ENCODE measurements around the gene CLEC9A.
"Not testable (repeated sequence)": the region's sequence is repeated elsewhere in the genome, so short reads cannot be mapped to it uniquely, and the experiment has no call there.

CLEC9A gene

GRCh38 chr12:10030446-10030845 is at the start of gene CLEC9A:
TSS of gene CLEC9A (plus strand) at chr12:10030682. CDS start at chr12:10052688, 22,006 bp downstream.
- Histone ChIP-seq H3K4me1 (ENCODE audit: control insufficient read depth, low read depth, low read length) (no peaks in the 10 kb centered on the region), H3K36me3 (ENCODE audit: control insufficient read depth, low read depth, low read length) (no peaks in the 10 kb centered on the region), H3K4me3 (ENCODE audit: low read length) (no peak within 1 kb of the TSS), H3K27me3 (ENCODE audit: control insufficient read depth, insufficient read depth, low read length) (no peaks in the 10 kb centered on the region), H3K27ac (ENCODE audit: low read length) (no peak within 1 kb of the TSS), H3K9me3 (ENCODE audit: control insufficient read depth, low read depth, low read length) (no peaks in the 10 kb centered on the region), H3K9ac (ENCODE audit: low read length) (no peak within 1 kb of the TSS)

- Histone ChIP-seq H3K4me1 (ENCODE audit: control insufficient read depth, low read depth, low read length) (no peaks in the 10 kb centered on the region), H3K36me3 (ENCODE audit: control insufficient read depth, low read depth, low read length) (no peaks in the 10 kb centered on the region), H3K4me3 (ENCODE audit: low read length) (no peak overlapping the region), H3K27ac (ENCODE audit: low read length) (no peak overlapping the region), H3K27me3 (ENCODE audit: control insufficient read depth, insufficient read depth, low read length) (no peaks in the 10 kb centered on the region), H3K9me3 (ENCODE audit: control insufficient read depth, low read depth, low read length) (no peaks in the 10 kb centered on the region), H3K9ac (ENCODE audit: low read length) (no peak overlapping the region)
Measured at GRCh38 chr12:9991876-9992275, 38.6 kb upstream of the CLEC9A start.

GRCh38 chr12:9992296-9992695 is 38.2 kb upstream of the CLEC9A start:
- no peak overlapping the region for H3K4me3 ChIP-seq (ENCODE audit: low read length)
- H3K9ac ChIP-seq (ENCODE audit: low read length) = no peak overlapping the region
- H3K27ac ChIP-seq (ENCODE audit: low read length) = no peak overlapping the region
- H3K9me3 ChIP-seq (ENCODE audit: control insufficient read depth, low read depth, low read length) = no peaks in the 10 kb centered on the region
- H3K4me1 ChIP-seq (ENCODE audit: control insufficient read depth, low read depth, low read length) = no peaks in the 10 kb centered on the region
- H3K36me3 ChIP-seq (ENCODE audit: control insufficient read depth, low read depth, low read length) = no peaks in the 10 kb centered on the region
- H3K27me3 ChIP-seq (ENCODE audit: control insufficient read depth, insufficient read depth, low read length) = no peaks in the 10 kb centered on the region

- H3K9ac ChIP-seq (ENCODE audit: low read length) = no peak within 1 kb of the TSS
- no peaks in the 10 kb centered on the region for H3K9me3 ChIP-seq (ENCODE audit: control insufficient read depth, low read depth, low read length)
- no peaks in the 10 kb centered on the region for H3K27me3 ChIP-seq (ENCODE audit: control insufficient read depth, insufficient read depth, low read length)
- no peak within 1 kb of the TSS for H3K27ac ChIP-seq (ENCODE audit: low read length)
- H3K36me3 ChIP-seq (ENCODE audit: control insufficient read depth, low read depth, low read length) = no peaks in the 10 kb centered on the region
- H3K4me1 ChIP-seq (ENCODE audit: control insufficient read depth, low read depth, low read length) = no peaks in the 10 kb centered on the region
- no peak within 1 kb of the TSS for H3K4me3 ChIP-seq (ENCODE audit: low read length)
Measured at GRCh38 chr12:9999016-9999415, 31.5 kb upstream of the CLEC9A start, which contains the start of gene CLEC1B. TSS of gene CLEC1B (minus strand) at chr12:9999121. CDS start at chr12:9999100, 21 bp downstream.

GRCh38 chr12:10001171-10001776 is 29.2 kb upstream of the CLEC9A start:
- no peaks in the 10 kb centered on the region for H3K9me3 ChIP-seq (ENCODE audit: control insufficient read depth, low read depth, low read length)
- no peaks in the 10 kb centered on the region for H3K36me3 ChIP-seq (ENCODE audit: control insufficient read depth, low read depth, low read length)
- no peak overlapping the region for H3K4me3 ChIP-seq (ENCODE audit: low read length)

GRCh38 chr12:10012630-10013330 is 17.7 kb upstream of the CLEC9A start:
- Histone ChIP-seq H3K4me1 (ENCODE audit: control insufficient read depth, low read depth, low read length) (peaks cover 10% of the 10 kb centered on the region), H3K9ac (ENCODE audit: low read length) (no peak overlapping the region), H3K4me3 (ENCODE audit: low read length) (no peak overlapping the region), H3K9me3 (ENCODE audit: control insufficient read depth, low read depth, low read length) (no peaks in the 10 kb centered on the region), H3K27me3 (ENCODE audit: control insufficient read depth, insufficient read depth, low read length) (no peaks in the 10 kb centered on the region), H3K36me3 (ENCODE audit: control insufficient read depth, low read depth, low read length) (no peaks in the 10 kb centered on the region), H3K27ac (ENCODE audit: low read length) (no peak overlapping the region)

More at GRCh38 chr12:10001171-10001776, 29.2 kb upstream of the CLEC9A start:
- Histone ChIP-seq H3K4me1 (ENCODE audit: control insufficient read depth, low read depth, low read length) (no peaks in the 10 kb centered on the region), H3K27me3 (ENCODE audit: control insufficient read depth, insufficient read depth, low read length) (no peaks in the 10 kb centered on the region), H3K27ac (ENCODE audit: low read length) (no peak overlapping the region), H3K9ac (ENCODE audit: low read length) (no peak overlapping the region)

GRCh38 chr12:10015450-10015849 is 15.0 kb upstream of the CLEC9A start:
- H3K36me3 ChIP-seq (ENCODE audit: control insufficient read depth, low read depth, low read length) = no peaks in the 10 kb centered on the region
- H3K27ac ChIP-seq (ENCODE audit: low read length) = no peak overlapping the region
- no peak overlapping the region for H3K9ac ChIP-seq (ENCODE audit: low read length)
- peaks cover 10% of the 10 kb centered on the region for H3K4me1 ChIP-seq (ENCODE audit: control insufficient read depth, low read depth, low read length)
- H3K4me3 ChIP-seq (ENCODE audit: low read length) = no peak overlapping the region
- no peaks in the 10 kb centered on the region for H3K9me3 ChIP-seq (ENCODE audit: control insufficient read depth, low read depth, low read length)
- H3K27me3 ChIP-seq (ENCODE audit: control insufficient read depth, insufficient read depth, low read length) = no peaks in the 10 kb centered on the region

- Histone ChIP-seq H3K9ac (ENCODE audit: low read length) (no peak overlapping the region), H3K9me3 (ENCODE audit: control insufficient read depth, low read depth, low read length) (no peaks in the 10 kb centered on the region), H3K27me3 (ENCODE audit: control insufficient read depth, insufficient read depth, low read length) (no peaks in the 10 kb centered on the region), H3K27ac (ENCODE audit: low read length) (no peak overlapping the region), H3K4me3 (ENCODE audit: low read length) (no peak overlapping the region), H3K36me3 (ENCODE audit: control insufficient read depth, low read depth, low read length) (no peaks in the 10 kb centered on the region), H3K4me1 (ENCODE audit: control insufficient read depth, low read depth, low read length) (peaks cover 10% of the 10 kb centered on the region)
Measured at GRCh38 chr12:10016881-10017280, 13.6 kb upstream of the CLEC9A start.

- no peak overlapping the region for H3K9ac ChIP-seq (ENCODE audit: low read length)
- H3K9me3 ChIP-seq (ENCODE audit: control insufficient read depth, low read depth, low read length) = no peaks in the 10 kb centered on the region
- H3K36me3 ChIP-seq (ENCODE audit: control insufficient read depth, low read depth, low read length) = no peaks in the 10 kb centered on the region
- no peak overlapping the region for H3K27ac ChIP-seq (ENCODE audit: low read length)
- H3K4me1 ChIP-seq (ENCODE audit: control insufficient read depth, low read depth, low read length) = peaks cover 10% of the 10 kb centered on the region
- H3K27me3 ChIP-seq (ENCODE audit: control insufficient read depth, insufficient read depth, low read length) = no peaks in the 10 kb centered on the region
- no peak overlapping the region for H3K4me3 ChIP-seq (ENCODE audit: low read length)
Measured at GRCh38 chr12:10018386-10018785, 12.1 kb upstream of the CLEC9A start.

GRCh38 chr12:10021342-10021741 is 9.1 kb upstream of the CLEC9A start:
- no peak overlapping the region for H3K27ac ChIP-seq (ENCODE audit: low read length)
- peaks cover 10% of the 10 kb centered on the region for H3K4me1 ChIP-seq (ENCODE audit: control insufficient read depth, low read depth, low read length)
- no peaks in the 10 kb centered on the region for H3K27me3 ChIP-seq (ENCODE audit: control insufficient read depth, insufficient read depth, low read length)
- no peak overlapping the region for H3K9ac ChIP-seq (ENCODE audit: low read length)
- no peaks in the 10 kb centered on the region for H3K9me3 ChIP-seq (ENCODE audit: control insufficient read depth, low read depth, low read length)
- H3K4me3 ChIP-seq (ENCODE audit: low read length) = no peak overlapping the region
- H3K36me3 ChIP-seq (ENCODE audit: control insufficient read depth, low read depth, low read length) = no peaks in the 10 kb centered on the region

GRCh38 chr12:10025236-10025635 is 5.2 kb upstream of the CLEC9A start:
- no peak overlapping the region for H3K4me3 ChIP-seq (ENCODE audit: low read length)
- H3K36me3 ChIP-seq (ENCODE audit: control insufficient read depth, low read depth, low read length) = no peaks in the 10 kb centered on the region
- no peak overlapping the region for H3K9ac ChIP-seq (ENCODE audit: low read length)
- no peaks in the 10 kb centered on the region for H3K27me3 ChIP-seq (ENCODE audit: control insufficient read depth, insufficient read depth, low read length)
- H3K27ac ChIP-seq (ENCODE audit: low read length) = no peak overlapping the region
- H3K9me3 ChIP-seq (ENCODE audit: control insufficient read depth, low read depth, low read length) = no peaks in the 10 kb centered on the region
- H3K4me1 ChIP-seq (ENCODE audit: control insufficient read depth, low read depth, low read length) = no peaks in the 10 kb centered on the region

- not testable (repeated sequence) for H3K27ac ChIP-seq (ENCODE audit: low read length); H3K9me3 ChIP-seq (ENCODE audit: control insufficient read depth, low read depth, low read length); H3K27me3 ChIP-seq (ENCODE audit: control insufficient read depth, insufficient read depth, low read length); H3K36me3 ChIP-seq (ENCODE audit: control insufficient read depth, low read depth, low read length); H3K4me3 ChIP-seq (ENCODE audit: low read length); H3K4me1 ChIP-seq (ENCODE audit: control insufficient read depth, low read depth, low read length); H3K9ac ChIP-seq (ENCODE audit: low read length)
Measured at GRCh38 chr12:10026666-10027065, 3.8 kb upstream of the CLEC9A start.
